Fibroblast of mammary gland (primary cell): ENCODE results near the gene NSD1.

Experiments
- DNase-seq: peaks from one replicate; pipeline ENCODE4 v3.0.0-alpha.2; 2010; ENCODE audit warnings: low read depth
- H3K4me3 ChIP-seq: 2 replicates; pipeline ENCODE4 v1.5.1; 2011; ENCODE audit warnings: low read depth, mild to moderate bottlenecking, low read length, moderate library complexity; ENCODE audit not compliant: control insufficient read depth
- TF ChIP-seq, protein P1 (sequence below): conservative IDR thresholded peaks from 2 replicates; pipeline ENCODE4 v1.5.1; 2011; ENCODE audit warnings: low read depth, low read length, inconsistent platforms; ENCODE audit not compliant: control insufficient read depth, insufficient read depth

The NSD1 gene

GRCh38 chr5:177306674-177307543, 173.3 kb downstream of the NSD1 start:
- H3K4me3 ChIP-seq: no peak overlapping the region
- TF ChIP-seq, protein P1, sequence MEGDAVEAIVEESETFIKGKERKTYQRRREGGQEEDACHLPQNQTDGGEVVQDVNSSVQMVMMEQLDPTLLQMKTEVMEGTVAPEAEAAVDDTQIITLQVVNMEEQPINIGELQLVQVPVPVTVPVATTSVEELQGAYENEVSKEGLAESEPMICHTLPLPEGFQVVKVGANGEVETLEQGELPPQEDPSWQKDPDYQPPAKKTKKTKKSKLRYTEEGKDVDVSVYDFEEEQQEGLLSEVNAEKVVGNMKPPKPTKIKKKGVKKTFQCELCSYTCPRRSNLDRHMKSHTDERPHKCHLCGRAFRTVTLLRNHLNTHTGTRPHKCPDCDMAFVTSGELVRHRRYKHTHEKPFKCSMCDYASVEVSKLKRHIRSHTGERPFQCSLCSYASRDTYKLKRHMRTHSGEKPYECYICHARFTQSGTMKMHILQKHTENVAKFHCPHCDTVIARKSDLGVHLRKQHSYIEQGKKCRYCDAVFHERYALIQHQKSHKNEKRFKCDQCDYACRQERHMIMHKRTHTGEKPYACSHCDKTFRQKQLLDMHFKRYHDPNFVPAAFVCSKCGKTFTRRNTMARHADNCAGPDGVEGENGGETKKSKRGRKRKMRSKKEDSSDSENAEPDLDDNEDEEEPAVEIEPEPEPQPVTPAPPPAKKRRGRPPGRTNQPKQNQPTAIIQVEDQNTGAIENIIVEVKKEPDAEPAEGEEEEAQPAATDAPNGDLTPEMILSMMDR: no peak
- peak; percentile 40 for DNase-seq

DNA sequence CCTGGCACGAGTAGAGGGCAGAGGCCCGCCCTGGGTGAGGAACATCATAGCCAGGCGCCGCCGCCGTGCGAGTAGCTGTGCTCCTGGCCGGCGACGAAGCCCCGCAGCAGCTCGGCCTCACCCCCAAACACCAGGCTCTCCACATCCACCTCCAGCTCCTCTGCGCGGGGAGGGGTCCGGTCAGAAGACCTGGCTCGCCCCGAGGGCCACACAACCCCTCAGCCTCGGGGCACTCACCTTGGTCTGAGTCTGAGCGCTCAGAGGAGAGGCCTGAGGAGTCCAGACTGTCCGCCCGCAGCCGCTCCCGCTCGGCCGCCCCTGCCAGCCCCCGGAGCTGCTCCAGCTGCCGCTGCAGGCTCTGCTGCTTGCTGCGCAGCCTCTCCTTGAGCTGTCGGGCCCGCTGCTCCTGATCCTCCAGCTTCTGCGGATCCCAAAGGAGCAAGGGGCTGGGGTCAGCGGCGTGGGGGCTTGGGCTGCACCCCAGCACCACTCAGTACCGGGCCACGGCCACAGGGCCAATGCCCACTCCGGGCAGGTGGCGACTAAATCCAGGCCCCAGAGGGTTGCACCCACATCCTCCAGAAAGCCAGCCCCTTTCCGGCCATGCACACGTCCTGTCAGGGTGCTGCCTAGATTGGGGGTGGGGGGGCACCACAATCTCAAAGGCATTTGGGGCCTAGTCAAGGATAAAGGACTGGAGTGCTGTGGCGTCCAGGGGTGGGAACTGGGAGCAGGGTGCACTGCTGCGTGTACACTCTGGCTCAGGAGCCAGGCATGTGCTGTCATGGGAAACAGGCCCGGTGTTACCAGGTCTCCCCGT, 174.2 kb downstream of the NSD1 start:
- TF ChIP-seq, protein P1: no peak
- H3K4me3 ChIP-seq: no peak overlapping the region
- no peak for DNase-seq

DNA sequence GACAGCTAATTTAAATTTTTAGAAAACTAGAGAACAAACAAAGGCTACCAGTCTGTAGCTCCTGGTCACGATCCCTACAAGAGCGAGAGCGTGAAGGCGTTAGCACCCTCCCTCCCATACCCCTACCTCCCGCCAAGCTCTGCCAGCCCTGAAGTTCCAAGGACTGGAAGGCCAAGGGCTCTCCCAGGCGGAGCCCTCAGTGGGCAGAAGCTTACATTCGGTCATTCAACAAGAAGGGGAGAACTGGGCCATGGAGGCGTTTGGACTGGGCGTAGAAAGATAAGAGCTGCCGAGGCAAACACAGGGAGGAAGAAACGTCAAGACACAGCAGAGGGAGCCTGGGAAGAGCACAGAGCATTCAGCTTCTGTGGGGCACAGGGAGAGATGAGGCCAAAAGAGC, 175.2 kb downstream of the NSD1 start:
- H3K4me3 ChIP-seq: no peak overlapping the region
- no peak for DNase-seq
- TF ChIP-seq, protein P1: no peak

DNA sequence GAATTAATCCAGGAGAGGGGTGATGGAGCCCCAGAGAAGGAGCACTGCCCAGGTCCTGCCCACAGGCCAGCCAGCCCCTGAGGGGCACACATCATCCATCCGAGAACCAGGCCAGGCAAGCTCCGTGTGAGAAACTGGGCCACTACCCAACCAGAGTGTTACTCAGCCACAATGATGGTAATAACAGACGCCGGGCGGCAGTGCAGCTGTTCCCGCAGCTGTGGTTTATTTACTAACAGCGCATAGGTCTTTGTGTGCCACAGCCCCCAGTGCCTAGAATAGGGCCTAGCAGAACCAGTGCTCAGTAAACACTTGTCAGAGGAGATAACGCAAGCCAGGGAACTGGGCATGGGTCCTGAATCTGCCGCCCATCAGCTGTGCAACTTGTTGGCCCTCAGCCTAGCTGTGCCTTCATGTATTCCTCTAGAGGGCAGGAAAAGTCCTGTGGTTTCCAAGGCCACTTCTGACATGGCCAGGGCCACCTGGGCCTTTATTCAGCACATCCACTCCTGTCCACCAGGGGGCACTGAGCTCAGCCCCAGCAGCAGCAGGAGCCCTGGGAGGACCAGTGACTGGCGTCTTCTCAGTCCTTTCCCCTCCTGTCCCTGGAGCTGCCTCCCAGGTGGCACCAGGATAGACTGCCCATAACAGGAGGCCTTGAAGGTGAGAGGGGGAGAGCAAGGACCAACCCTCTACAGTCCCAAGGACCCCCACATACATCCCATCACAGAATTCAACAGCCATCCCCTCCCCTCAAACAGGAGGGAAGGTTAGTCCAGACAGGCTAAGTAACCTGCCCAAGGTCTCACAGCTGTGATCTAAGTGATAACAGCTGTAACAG, 176.0 kb downstream of the NSD1 start:
- no peak overlapping the region for H3K4me3 ChIP-seq
- TF ChIP-seq, protein P1: peak; percentile 87
- peak; percentile 70 for DNase-seq

- TF ChIP-seq, protein P1: no peak
- H3K4me3 ChIP-seq: peak overlapping the region; percentile 71
- DNase-seq: no peak
These were observed 176.8 kb downstream of the NSD1 start for GRCh38 chr5:177310332-177310731.

DNA sequence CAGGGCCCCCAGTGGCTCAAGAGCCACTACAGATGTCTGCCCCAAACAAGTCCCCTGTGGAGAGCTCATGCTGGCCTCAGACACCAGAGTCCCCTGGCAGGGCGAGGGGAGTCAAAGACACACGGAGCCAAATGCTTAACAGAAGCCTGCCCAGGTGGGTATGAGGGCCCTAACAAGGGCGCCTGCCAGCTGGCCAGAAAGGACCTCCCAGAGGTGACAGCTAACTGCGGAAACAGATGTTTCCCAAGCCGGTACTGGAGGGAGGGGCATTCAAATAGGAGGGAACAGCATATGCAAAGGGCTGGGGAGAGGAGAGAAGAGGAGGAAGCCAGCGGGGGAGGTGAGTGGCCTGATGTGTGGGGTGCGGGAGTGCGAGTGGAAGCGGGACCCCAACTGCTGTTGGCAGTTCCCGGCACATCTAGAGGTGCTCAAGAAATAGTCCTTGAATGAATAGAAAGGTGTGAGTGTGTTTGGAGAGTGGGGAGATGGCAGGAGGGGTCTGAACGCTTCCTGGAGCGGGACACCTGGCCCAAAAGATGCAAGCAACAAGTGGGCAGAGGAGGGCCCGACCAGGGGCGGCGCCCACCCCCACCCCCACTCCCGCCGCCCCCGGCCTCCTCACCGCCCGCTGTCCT, 177.3 kb downstream of the NSD1 start:
- DNase-seq: no peak
- H3K4me3 ChIP-seq: peak overlapping the region; percentile 71
- TF ChIP-seq, protein P1: no peak
